Measurements from ENCODE around the gene ZNFX1. TPM values are rescaled to one million over a fixed set of nuclear protein-coding genes. Genes with fewer than 3 reads are reported as not detected.

ZNFX1 gene
- total and polyA plus RNA-seq, 9 of the 15 experiments (the other 6 are each of a cell fraction or from before 2014, with no cell fraction given) = 3.8 to 13.8 (median 10.3) TPM

DNA sequence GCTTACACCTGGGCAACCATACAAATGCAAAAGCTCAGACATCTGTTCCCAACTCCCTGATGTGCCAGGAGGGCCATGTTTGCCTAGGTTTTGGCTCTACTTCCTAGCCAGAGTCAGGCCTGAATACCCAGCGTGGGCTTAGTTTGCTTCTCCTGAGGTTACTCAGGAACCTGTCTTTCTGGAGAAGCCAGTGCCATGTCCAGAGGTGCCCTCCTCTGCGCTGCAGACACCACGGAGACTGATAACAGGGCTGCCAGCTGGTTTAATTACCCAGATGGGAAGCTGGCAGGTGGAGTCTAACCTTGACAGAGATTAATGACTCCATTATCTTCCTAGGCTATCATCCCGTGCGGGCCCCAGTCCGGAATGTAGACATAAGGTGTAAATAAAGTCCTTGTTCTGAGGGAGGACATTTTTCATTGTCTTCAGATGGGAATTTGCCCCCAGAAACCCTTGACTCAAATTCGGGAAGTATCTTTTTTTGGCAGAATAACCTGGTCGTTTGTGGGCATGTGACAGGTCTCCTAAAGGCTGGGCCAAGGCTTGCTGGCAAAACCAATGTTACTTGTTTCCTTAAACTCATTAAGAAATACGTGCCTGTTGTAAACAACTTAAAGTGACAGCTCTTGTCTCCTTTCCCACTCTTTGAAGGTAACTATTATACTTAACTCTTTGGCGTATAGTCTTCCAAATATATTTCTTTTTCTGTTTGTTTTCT lies 29.2 kb upstream of the ZNFX1 start:
- no peaks in the 10 kb centered on the region for H3K79me2 ChIP-seq (ENCODE audit: control insufficient read depth, insufficient read depth, low read length)
- H4K20me1 ChIP-seq (replicated peaks; ENCODE audit: control insufficient read depth, insufficient read depth, low read length) = no peaks in the 10 kb centered on the region
- ATAC-seq (no peak), DNase-seq (ENCODE audit: extremely low read depth in 1 of 4, low spot score in 3 of 4) (no peak), FAIRE-seq (no peak)
- no peaks in the 10 kb centered on the region for H3K9me3 ChIP-seq (replicated peaks; ENCODE audit: control insufficient read depth, insufficient read depth, low read depth, low read length)
- H3K9me1 ChIP-seq (ENCODE audit: control insufficient read depth, insufficient read depth, low read length) = no peaks in the 10 kb centered on the region
- H3K4me2 ChIP-seq (ENCODE audit: insufficient read depth, low read length) = no peak overlapping the region
- H3K4me3 ChIP-seq = no peak overlapping the region
- CTCF ChIA-PET (ENCODE audit: low intra/inter-chr PET ratio) = no interaction called here
- in situ Hi-C loops (cut with MboI) = no loop called here
- 12% methylated on average over 10 of the region's 10 CpGs for WGBS (ENCODE audit: insufficient coverage, low coverage, missing lambda C conversion rate)
- no peak overlapping the region for H2AFZ ChIP-seq (ENCODE audit: low read depth, low read length)
- H3K4me1 ChIP-seq (replicated peaks in 1 of 2; ENCODE audit: control insufficient read depth in 2 of 2, insufficient read depth in 2 of 2, low read length in 2 of 2) = no peaks in the 10 kb centered on the region; a peak in 1 of 5 replicates
- no peaks in the 10 kb centered on the region for H3K36me3 ChIP-seq (ENCODE audit: control insufficient read depth, insufficient read depth, low read length)
- peaks cover 10 to 17% of the 10 kb centered on the region in 2 experiments; a peak in 4 of 5 replicates for H3K27me3 ChIP-seq (ENCODE audit: control insufficient read depth in 2 of 2, insufficient read depth in 2 of 2, low read length in 2 of 2)
- intact Hi-C loops (cut with micrococcal nuclease) = no loop called here
- H3K27ac ChIP-seq (ENCODE audit: extremely low read depth, low read depth, low read length) = no peak overlapping the region
- POLR2A ChIA-PET = interaction anchor here (0.9 to 6.8 kb wide), 3 partner anchors 12 to 22 kb away, joined by 3 to 47 read pairs (median 3); no protein-coding TSS in a partner anchor
- BruUV-seq (replicated peaks) = no TSS peak
- H3K9ac ChIP-seq (ENCODE audit: insufficient read depth in 1 of 2, low read depth in 2 of 2, low read length in 2 of 2) = no peak overlapping the region
- TF ChIP-seq BHLHE40 (IDR thresholded peaks at IDR 0.05; ENCODE audit: low read length) (peak; percentile 41; the same call in 1 of the 2 replicates), PHTF2 (CRISPR knock-in tag; IDR thresholded peaks at IDR 0.05) (no peak)
- TF ChIP-seq, protein P1, sequence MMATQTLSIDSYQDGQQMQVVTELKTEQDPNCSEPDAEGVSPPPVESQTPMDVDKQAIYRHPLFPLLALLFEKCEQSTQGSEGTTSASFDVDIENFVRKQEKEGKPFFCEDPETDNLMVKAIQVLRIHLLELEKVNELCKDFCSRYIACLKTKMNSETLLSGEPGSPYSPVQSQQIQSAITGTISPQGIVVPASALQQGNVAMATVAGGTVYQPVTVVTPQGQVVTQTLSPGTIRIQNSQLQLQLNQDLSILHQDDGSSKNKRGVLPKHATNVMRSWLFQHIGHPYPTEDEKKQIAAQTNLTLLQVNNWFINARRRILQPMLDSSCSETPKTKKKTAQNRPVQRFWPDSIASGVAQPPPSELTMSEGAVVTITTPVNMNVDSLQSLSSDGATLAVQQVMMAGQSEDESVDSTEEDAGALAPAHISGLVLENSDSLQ (IDR thresholded peaks at IDR 0.05) = peak; percentile 77
- TF ChIP-seq, protein P2, sequence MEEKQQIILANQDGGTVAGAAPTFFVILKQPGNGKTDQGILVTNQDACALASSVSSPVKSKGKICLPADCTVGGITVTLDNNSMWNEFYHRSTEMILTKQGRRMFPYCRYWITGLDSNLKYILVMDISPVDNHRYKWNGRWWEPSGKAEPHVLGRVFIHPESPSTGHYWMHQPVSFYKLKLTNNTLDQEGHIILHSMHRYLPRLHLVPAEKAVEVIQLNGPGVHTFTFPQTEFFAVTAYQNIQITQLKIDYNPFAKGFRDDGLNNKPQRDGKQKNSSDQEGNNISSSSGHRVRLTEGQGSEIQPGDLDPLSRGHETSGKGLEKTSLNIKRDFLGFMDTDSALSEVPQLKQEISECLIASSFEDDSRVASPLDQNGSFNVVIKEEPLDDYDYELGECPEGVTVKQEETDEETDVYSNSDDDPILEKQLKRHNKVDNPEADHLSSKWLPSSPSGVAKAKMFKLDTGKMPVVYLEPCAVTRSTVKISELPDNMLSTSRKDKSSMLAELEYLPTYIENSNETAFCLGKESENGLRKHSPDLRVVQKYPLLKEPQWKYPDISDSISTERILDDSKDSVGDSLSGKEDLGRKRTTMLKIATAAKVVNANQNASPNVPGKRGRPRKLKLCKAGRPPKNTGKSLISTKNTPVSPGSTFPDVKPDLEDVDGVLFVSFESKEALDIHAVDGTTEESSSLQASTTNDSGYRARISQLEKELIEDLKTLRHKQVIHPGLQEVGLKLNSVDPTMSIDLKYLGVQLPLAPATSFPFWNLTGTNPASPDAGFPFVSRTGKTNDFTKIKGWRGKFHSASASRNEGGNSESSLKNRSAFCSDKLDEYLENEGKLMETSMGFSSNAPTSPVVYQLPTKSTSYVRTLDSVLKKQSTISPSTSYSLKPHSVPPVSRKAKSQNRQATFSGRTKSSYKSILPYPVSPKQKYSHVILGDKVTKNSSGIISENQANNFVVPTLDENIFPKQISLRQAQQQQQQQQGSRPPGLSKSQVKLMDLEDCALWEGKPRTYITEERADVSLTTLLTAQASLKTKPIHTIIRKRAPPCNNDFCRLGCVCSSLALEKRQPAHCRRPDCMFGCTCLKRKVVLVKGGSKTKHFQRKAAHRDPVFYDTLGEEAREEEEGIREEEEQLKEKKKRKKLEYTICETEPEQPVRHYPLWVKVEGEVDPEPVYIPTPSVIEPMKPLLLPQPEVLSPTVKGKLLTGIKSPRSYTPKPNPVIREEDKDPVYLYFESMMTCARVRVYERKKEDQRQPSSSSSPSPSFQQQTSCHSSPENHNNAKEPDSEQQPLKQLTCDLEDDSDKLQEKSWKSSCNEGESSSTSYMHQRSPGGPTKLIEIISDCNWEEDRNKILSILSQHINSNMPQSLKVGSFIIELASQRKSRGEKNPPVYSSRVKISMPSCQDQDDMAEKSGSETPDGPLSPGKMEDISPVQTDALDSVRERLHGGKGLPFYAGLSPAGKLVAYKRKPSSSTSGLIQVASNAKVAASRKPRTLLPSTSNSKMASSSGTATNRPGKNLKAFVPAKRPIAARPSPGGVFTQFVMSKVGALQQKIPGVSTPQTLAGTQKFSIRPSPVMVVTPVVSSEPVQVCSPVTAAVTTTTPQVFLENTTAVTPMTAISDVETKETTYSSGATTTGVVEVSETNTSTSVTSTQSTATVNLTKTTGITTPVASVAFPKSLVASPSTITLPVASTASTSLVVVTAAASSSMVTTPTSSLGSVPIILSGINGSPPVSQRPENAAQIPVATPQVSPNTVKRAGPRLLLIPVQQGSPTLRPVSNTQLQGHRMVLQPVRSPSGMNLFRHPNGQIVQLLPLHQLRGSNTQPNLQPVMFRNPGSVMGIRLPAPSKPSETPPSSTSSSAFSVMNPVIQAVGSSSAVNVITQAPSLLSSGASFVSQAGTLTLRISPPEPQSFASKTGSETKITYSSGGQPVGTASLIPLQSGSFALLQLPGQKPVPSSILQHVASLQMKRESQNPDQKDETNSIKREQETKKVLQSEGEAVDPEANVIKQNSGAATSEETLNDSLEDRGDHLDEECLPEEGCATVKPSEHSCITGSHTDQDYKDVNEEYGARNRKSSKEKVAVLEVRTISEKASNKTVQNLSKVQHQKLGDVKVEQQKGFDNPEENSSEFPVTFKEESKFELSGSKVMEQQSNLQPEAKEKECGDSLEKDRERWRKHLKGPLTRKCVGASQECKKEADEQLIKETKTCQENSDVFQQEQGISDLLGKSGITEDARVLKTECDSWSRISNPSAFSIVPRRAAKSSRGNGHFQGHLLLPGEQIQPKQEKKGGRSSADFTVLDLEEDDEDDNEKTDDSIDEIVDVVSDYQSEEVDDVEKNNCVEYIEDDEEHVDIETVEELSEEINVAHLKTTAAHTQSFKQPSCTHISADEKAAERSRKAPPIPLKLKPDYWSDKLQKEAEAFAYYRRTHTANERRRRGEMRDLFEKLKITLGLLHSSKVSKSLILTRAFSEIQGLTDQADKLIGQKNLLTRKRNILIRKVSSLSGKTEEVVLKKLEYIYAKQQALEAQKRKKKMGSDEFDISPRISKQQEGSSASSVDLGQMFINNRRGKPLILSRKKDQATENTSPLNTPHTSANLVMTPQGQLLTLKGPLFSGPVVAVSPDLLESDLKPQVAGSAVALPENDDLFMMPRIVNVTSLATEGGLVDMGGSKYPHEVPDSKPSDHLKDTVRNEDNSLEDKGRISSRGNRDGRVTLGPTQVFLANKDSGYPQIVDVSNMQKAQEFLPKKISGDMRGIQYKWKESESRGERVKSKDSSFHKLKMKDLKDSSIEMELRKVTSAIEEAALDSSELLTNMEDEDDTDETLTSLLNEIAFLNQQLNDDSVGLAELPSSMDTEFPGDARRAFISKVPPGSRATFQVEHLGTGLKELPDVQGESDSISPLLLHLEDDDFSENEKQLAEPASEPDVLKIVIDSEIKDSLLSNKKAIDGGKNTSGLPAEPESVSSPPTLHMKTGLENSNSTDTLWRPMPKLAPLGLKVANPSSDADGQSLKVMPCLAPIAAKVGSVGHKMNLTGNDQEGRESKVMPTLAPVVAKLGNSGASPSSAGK (IDR thresholded peaks at IDR 0.05) = no peak
- TF ChIP-seq, protein P3, sequence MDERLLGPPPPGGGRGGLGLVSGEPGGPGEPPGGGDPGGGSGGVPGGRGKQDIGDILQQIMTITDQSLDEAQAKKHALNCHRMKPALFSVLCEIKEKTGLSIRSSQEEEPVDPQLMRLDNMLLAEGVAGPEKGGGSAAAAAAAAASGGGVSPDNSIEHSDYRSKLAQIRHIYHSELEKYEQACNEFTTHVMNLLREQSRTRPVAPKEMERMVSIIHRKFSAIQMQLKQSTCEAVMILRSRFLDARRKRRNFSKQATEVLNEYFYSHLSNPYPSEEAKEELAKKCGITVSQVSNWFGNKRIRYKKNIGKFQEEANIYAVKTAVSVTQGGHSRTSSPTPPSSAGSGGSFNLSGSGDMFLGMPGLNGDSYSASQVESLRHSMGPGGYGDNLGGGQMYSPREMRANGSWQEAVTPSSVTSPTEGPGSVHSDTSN (CRISPR knock-in tag; IDR thresholded peaks at IDR 0.05; ENCODE audit: low read depth) = 0 out of 2 replicates have a peak, but pooled peaks have one; percentile 48
- TF ChIP-seq, protein P3 (tag; conservative IDR thresholded peaks at IDR 0.05; ENCODE audit: low read depth) = peak; percentile 78
